CD14-positive monocyte (primary cell): ENCODE results near the gene IGSF9B. TPM values are rescaled to one million over a fixed set of nuclear protein-coding genes. Genes with fewer than 3 reads are reported as not detected.

Experiments
- DNase-seq, 3 donors: peaks; one replicate each; pipeline ENCODE4 v3.0.0-alpha.2; 2011 to 2022
- H2AFZ ChIP-seq: 2 replicates; pipeline ENCODE4 v1.6.0; 2012; ENCODE audit warnings: mild to moderate bottlenecking, low read depth, low read length, inconsistent platforms; ENCODE audit not compliant: insufficient read depth, poor library complexity, severe bottlenecking
- H3K27ac ChIP-seq, 2 donors: 1 replicate in 1 of 2; 2 replicates in 1 of 2; pipeline ENCODE4 v1.5.1; 2012 to 2013; ENCODE audit warnings: low read length in 2 of 2, control low read depth in 1 of 2, inconsistent platforms in 1 of 2, low read depth in 1 of 2, mild to moderate bottlenecking in 1 of 2
- H3K27me3 ChIP-seq, 2 donors: one replicate each; pipeline versions ENCODE4 v1.6.0 to v1.6.1; 2011 to 2013; ENCODE audit warnings: low read length in 2 of 2; ENCODE audit not compliant: control insufficient read depth in 2 of 2, insufficient read depth in 2 of 2
- H3K36me3 ChIP-seq, 2 donors: replicated peaks in 1 of 2; 1 replicate in 1 of 2; 2 replicates in 1 of 2; pipeline versions ENCODE4 v1.5.1 to v1.6.1; 2012 to 2013; ENCODE audit warnings: low read length in 2 of 2, control low read depth in 1 of 2, inconsistent platforms in 1 of 2, mild to moderate bottlenecking in 1 of 2; ENCODE audit not compliant: insufficient read depth in 2 of 2, control insufficient read depth in 1 of 2
- H3K4me1 ChIP-seq, 2 donors: 1 replicate in 1 of 2; 2 replicates in 1 of 2; pipeline versions ENCODE4 v1.5.1 to v1.6.1; 2012 to 2013; ENCODE audit warnings: low read length in 2 of 2, control low read depth in 1 of 2, inconsistent platforms in 1 of 2, mild to moderate bottlenecking in 1 of 2, moderate library complexity in 1 of 2; ENCODE audit not compliant: insufficient read depth in 2 of 2, control insufficient read depth in 1 of 2
- H3K4me2 ChIP-seq: replicated peaks from 2 replicates; pipeline ENCODE3; 2012; ENCODE audit warnings: low read length, moderate library complexity, mild to moderate bottlenecking; ENCODE audit not compliant: poor library complexity, severe bottlenecking; ENCODE audit errors: extremely low read depth
- H3K4me3 ChIP-seq, 3 experiments: fragments of 200-600 bp in 1 of 3; sonication (generic) in 1 of 3; replicated peaks in 1 of 3; 1 replicate in 2 of 3; 2 replicates in 1 of 3; pipeline ENCODE4 v1.5.1; 2011 to 2013; ENCODE audit warnings: low read length in 3 of 3, mild to moderate bottlenecking in 3 of 3, control low read depth in 2 of 3, low read depth in 2 of 3, inconsistent platforms in 1 of 3, moderate library complexity in 1 of 3
- H3K79me2 ChIP-seq: 2 replicates; pipeline ENCODE4 v1.6.0; 2012; ENCODE audit warnings: mild to moderate bottlenecking, control low read depth, inconsistent platforms, low read length, moderate library complexity; ENCODE audit not compliant: insufficient read depth
- H3K9ac ChIP-seq: 2 replicates; pipeline ENCODE4 v1.6.0; 2017; ENCODE audit warnings: low read length, mild to moderate bottlenecking; ENCODE audit not compliant: insufficient read depth, poor library complexity, severe bottlenecking
- H3K9me3 ChIP-seq, 2 donors: replicated peaks in 1 of 2; 1 replicate in 1 of 2; 2 replicates in 1 of 2; pipeline versions ENCODE4 v1.5.1 to v1.6.1; 2012 to 2013; ENCODE audit warnings: low read length in 2 of 2, control low read depth in 1 of 2; ENCODE audit not compliant: control insufficient read depth in 1 of 2, insufficient read depth in 1 of 2
- H4K20me1 ChIP-seq: 2 replicates; pipeline ENCODE4 v1.6.0; 2012; ENCODE audit warnings: mild to moderate bottlenecking, low read length, control low read depth, moderate library complexity; ENCODE audit not compliant: insufficient read depth
- H3K27ac Mint-ChIP-seq, 7 donors: one replicate each; pipeline ENCODE4 v1.8.0; 2020; ENCODE audit warnings: mild to moderate bottlenecking in 7 of 7, mixed read lengths in 7 of 7, moderate library complexity in 6 of 7, inconsistent platforms in 2 of 7
- H3K27me3 Mint-ChIP-seq, 3 donors: one replicate each; pipeline ENCODE4 v1.8.0; 2021 to 2022; ENCODE audit warnings: low read depth in 3 of 3, mild to moderate bottlenecking in 3 of 3, mixed read lengths in 3 of 3, moderate library complexity in 3 of 3, inconsistent platforms in 1 of 3
- H3K36me3 Mint-ChIP-seq, 2 donors: one replicate each; pipeline ENCODE4 v1.8.0; 2020; ENCODE audit warnings: mixed read lengths in 2 of 2, inconsistent platforms in 1 of 2, mild to moderate bottlenecking in 1 of 2
- H3K4me1 Mint-ChIP-seq: one replicate; pipeline ENCODE4 v1.8.0; 2020; ENCODE audit warnings: mild to moderate bottlenecking, mixed read lengths
- H3K4me3 Mint-ChIP-seq, 2 donors: one replicate each; pipeline ENCODE4 v1.8.0; 2020; ENCODE audit warnings: mild to moderate bottlenecking in 2 of 2, mixed read lengths in 2 of 2, moderate library complexity in 1 of 2
- H3K9me3 Mint-ChIP-seq, 7 donors: one replicate each; pipeline ENCODE4 v1.8.0; 2020 to 2022; ENCODE audit warnings: mixed read lengths in 7 of 7, mild to moderate bottlenecking in 6 of 7, moderate library complexity in 6 of 7, inconsistent platforms in 2 of 7
- WGBS: methylation state at CpG from one replicate; pipeline ENCODE4 v1.1.5; 2013; ENCODE audit warnings: missing lambda C conversion rate; ENCODE audit not compliant: insufficient coverage; 5-methylcytosine and 5-hydroxymethylcytosine counted together
- intact Hi-C, 2 donors: fragments of 100-400 bp; cut with micrococcal nuclease; formaldehyde crosslinking; loops; one replicate each; pipeline versions ENCODE4 v1.15.0 to v1.15.1; 2023
- polyA plus RNA-seq, 3 donors: library from polyadenylated mRNA; depleted of rRNA in 1 of 3; unstranded in 2 of 3; stranded (reverse) in 1 of 3; fragments of 300-500 nt in 2 of 3; fragments of >200 nt in 1 of 3; fragmentation: Illumina TruSeq in 2 of 3; gene quantifications; 1 replicate in 2 of 3; 2 replicates in 1 of 3; pipeline ENCODE4 v1.2.3, GENCODE V29; 2012 to 2021
- TF ChIP-seq, protein P1 (sequence below): fragments of 200-600 bp; IDR thresholded peaks from one replicate; pipeline ENCODE4 v1.8.0; 2022; ENCODE audit warnings: antibody characterized with exemption, mild to moderate bottlenecking

IGSF9B gene
- polyA plus RNA-seq, 3 donors, result not detected

DNA sequence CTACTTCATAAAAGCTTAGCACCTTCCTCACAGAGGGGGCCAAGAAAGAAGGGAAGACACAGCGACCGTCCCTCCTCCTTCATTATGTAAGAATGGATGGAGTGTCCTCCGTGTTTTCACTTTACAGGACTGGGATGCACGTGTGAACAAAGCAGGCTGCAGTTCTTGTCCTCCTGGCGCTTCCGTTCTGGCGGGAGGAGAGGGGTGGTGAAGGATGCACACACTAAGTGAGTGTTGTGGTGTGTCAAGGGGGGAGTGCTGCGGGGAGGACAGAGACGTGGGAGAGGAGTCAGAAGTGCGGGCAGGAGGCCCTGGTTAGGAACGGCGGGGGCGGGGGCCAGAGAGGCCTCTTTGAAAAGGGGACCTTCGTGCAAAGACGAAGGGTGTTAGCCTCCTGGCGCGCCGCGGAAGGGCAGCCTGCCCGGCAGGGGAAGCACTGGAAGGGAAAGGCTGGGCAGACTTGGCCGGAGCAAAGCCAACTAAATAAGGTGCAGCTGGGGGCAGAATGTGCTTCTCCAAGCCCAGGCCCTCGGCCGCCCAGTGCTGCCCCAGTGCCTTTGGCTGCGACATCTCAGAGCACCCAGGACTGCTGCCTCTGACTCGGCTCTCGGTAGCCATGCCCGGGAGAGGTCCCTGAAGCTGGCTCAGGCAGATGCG, 27.0 kb upstream of the IGSF9B start:
- H3K9ac ChIP-seq, result no peak overlapping the region
- Mint-ChIP-seq H3K27ac (no peak overlapping the region), H3K9me3 (no peaks in the 10 kb centered on the region), H3K4me1 (no peaks in the 10 kb centered on the region), H3K36me3 (no peaks in the 10 kb centered on the region), H3K27me3 (peaks cover 2 to 4% (median 2%) of the 10 kb centered on the region in 3 donors), H3K4me3 (no peak overlapping the region)
- no peaks in the 10 kb centered on the region for H3K4me1 ChIP-seq
- no peaks in the 10 kb centered on the region for H3K79me2 ChIP-seq
- DNase-seq, result no peak
- WGBS, result 88% methylated on average over 22 of the region's 28 CpGs
- H3K36me3 ChIP-seq, result no peaks in the 10 kb centered on the region
- TF ChIP-seq, protein P1, sequence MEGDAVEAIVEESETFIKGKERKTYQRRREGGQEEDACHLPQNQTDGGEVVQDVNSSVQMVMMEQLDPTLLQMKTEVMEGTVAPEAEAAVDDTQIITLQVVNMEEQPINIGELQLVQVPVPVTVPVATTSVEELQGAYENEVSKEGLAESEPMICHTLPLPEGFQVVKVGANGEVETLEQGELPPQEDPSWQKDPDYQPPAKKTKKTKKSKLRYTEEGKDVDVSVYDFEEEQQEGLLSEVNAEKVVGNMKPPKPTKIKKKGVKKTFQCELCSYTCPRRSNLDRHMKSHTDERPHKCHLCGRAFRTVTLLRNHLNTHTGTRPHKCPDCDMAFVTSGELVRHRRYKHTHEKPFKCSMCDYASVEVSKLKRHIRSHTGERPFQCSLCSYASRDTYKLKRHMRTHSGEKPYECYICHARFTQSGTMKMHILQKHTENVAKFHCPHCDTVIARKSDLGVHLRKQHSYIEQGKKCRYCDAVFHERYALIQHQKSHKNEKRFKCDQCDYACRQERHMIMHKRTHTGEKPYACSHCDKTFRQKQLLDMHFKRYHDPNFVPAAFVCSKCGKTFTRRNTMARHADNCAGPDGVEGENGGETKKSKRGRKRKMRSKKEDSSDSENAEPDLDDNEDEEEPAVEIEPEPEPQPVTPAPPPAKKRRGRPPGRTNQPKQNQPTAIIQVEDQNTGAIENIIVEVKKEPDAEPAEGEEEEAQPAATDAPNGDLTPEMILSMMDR, result no peak
- no peak overlapping the region for H3K4me3 ChIP-seq
- no peak overlapping the region for H3K27ac ChIP-seq
- intact Hi-C loops, result no loop called here
- H3K27me3 ChIP-seq, result no peaks in the 10 kb centered on the region
- no peak overlapping the region for H2AFZ ChIP-seq
- H3K9me3 ChIP-seq, result no peaks in the 10 kb centered on the region
- H4K20me1 ChIP-seq, result no peaks in the 10 kb centered on the region
- no peak overlapping the region for H3K4me2 ChIP-seq

DNA sequence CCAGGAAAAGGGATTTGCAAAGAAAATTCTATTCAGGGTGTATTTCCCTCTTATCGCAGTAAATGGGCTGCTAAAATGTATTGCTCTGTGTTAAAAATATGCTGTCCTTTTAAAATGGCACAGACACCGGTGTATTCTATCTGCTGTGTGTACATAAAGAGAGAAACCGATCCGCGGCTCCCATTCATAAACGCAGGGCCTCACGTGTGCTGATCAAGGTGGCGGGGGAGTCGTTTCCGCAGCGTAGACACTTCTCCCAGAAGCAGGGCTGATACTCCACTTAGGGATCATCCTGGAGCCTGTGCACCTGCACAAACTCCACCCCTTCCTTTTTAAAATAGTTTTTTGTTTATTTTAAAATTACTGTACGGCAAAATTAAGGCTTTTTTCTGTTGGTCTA, 26.1 kb upstream of the IGSF9B start:
- no peak overlapping the region for H3K9ac ChIP-seq
- H3K9me3 ChIP-seq, result no peaks in the 10 kb centered on the region
- WGBS, result 80% methylated on average over 1 of the region's 12 CpGs
- H3K4me2 ChIP-seq, result no peak overlapping the region
- Mint-ChIP-seq H3K27ac (no peak overlapping the region), H3K27me3 (peaks cover 2 to 7% (median 2%) of the 10 kb centered on the region in 3 donors), H3K9me3 (no peaks in the 10 kb centered on the region), H3K36me3 (no peaks in the 10 kb centered on the region), H3K4me1 (no peaks in the 10 kb centered on the region), H3K4me3 (no peak overlapping the region)
- H4K20me1 ChIP-seq, result no peaks in the 10 kb centered on the region
- no peaks in the 10 kb centered on the region for H3K4me1 ChIP-seq
- TF ChIP-seq, protein P1, result no peak
- no peak for DNase-seq
- intact Hi-C loops, result no loop called here
- H3K79me2 ChIP-seq, result no peaks in the 10 kb centered on the region
- H3K27ac ChIP-seq, result no peak overlapping the region
- no peaks in the 10 kb centered on the region for H3K27me3 ChIP-seq
- H2AFZ ChIP-seq, result no peak overlapping the region
- no peak overlapping the region for H3K4me3 ChIP-seq
- H3K36me3 ChIP-seq, result no peaks in the 10 kb centered on the region
